ENCODE results near the gene RPS19.
"Not testable (repeated sequence)": the region's sequence is repeated elsewhere in the genome, so short reads cannot be mapped to it uniquely, and the experiment has no call there.

The RPS19 gene

DNA sequence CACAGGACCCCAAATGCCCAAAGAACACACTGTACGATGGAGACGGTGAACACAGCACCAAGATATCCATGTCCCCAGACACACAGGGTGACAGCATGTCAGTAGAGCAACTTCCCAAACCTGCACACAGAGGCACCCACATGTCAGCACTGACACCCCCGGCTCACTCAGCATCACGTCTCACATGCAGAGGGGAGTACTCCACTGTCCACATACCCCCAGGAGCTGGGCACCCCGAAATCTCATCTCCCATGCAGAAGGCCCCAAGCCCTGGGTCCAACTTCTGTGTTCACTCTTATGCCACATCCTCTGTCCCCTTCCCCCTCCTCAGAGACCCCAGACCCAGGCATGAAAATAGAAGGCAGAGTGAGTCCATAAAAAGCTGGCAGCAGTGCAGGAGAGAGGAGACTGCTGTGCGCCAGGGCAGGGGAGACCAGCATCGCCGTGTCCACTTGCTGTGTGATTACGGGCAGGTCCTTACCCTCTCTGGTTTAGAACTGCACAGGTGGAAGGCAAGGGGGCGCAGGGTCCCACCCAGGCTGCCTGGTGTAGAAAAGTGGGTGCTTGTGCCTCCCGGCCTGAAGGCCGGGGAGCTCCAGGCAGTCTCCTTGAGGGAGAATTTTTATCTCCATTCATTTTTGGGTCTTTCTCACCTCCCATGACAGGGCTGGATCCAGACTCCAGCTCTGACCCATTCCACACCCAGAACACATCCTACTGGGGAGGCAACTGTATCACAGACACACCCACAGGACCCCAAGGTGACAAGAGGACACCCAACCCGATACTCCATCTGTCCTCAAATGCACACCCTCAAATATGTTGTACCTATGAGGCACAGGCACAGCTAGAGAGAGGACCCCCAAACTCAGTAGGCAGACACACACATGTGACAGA lies 51.2 kb downstream of the RPS19 start:
- H3K4me3 ChIP-seq (replicated peaks; ENCODE audit: low read depth, low read length): no peak overlapping the region
- TF ChIP-seq, protein P1, sequence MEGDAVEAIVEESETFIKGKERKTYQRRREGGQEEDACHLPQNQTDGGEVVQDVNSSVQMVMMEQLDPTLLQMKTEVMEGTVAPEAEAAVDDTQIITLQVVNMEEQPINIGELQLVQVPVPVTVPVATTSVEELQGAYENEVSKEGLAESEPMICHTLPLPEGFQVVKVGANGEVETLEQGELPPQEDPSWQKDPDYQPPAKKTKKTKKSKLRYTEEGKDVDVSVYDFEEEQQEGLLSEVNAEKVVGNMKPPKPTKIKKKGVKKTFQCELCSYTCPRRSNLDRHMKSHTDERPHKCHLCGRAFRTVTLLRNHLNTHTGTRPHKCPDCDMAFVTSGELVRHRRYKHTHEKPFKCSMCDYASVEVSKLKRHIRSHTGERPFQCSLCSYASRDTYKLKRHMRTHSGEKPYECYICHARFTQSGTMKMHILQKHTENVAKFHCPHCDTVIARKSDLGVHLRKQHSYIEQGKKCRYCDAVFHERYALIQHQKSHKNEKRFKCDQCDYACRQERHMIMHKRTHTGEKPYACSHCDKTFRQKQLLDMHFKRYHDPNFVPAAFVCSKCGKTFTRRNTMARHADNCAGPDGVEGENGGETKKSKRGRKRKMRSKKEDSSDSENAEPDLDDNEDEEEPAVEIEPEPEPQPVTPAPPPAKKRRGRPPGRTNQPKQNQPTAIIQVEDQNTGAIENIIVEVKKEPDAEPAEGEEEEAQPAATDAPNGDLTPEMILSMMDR (IDR thresholded peaks at IDR 0.05; ENCODE audit: low read depth, low read length, missing control alignments): no peak
- DNase-seq (ENCODE audit: extremely low read depth, low read depth): no peak

DNA sequence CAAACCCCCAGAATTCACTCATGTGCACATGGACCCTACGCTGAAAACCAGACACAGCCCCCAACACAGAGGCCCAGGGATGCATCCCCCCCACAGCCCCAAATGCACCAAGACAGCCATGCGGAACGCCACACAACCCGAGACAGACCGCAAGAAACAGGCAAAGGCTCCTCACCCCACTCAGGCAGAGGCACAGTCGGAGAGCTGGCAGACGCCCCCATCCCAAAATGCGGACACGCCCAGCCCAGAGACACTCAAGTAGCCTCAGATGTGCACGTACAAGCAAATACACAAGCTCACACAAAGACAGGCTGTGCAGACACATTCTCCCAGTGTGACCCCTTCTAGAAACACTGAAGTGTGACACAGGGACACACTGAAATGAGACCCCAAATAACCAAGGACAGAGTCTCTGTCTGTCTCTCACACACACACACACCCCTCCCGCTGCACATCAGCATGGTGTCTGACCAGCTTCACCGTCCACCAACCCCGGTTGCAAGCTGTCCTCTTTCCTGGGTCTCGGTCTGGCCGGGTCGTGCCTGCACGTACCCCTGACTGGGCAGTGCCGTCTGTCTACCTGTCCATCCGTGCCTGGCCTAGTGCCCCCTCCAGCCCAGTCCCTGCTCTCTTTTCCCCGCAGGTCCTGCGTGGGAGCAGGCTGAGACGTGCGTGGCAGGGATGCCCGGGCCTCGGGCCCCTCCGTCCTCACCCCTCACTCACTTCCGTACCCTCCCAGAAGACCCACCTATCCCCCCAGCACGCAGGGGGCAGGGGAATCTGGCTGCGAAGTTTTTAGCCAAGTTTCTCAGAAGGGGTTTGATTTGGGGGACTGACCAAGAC lies 52.1 kb downstream of the RPS19 start:
- TF ChIP-seq, protein P1 (IDR thresholded peaks at IDR 0.05; ENCODE audit: low read depth, low read length, missing control alignments): no peak
- no peak for DNase-seq (ENCODE audit: extremely low read depth, low read depth)
- H3K4me3 ChIP-seq (replicated peaks; ENCODE audit: low read depth, low read length): no peak overlapping the region

DNA sequence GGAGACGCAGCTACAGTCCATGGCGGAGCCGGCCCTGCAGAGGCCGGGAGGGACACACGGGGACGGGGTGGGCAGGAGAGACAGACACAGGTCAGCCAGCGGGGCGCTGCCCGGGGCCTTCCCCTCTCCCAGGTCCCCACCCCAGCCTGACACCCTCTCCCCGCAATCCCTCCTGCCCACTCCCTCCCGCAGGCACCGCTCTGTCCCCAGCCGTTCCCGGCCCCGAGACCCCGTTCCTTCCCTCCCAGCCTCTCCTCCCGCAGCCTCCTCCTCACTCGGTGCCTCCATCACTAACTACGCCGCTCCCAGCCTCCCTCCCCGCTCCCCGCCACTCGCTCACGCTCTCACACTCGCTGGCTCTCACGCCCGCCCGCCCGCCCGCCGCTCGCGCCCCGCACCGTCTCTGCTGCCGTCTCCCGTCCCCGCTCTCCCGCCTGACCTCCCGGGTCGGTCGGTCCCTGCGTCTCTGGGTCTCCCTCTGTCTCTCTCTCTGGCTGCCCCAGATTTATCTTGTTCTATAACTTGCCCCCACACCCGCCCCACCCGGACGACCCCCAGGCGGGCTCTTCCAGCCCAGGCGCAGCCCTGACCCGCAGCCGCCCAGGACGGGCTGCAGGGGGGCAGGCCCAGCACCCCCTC lies 53.0 kb downstream of the RPS19 start:
- H3K4me3 ChIP-seq (replicated peaks; ENCODE audit: low read depth, low read length): no peak overlapping the region
- no peak for DNase-seq (ENCODE audit: extremely low read depth, low read depth)
- TF ChIP-seq, protein P1 (IDR thresholded peaks at IDR 0.05; ENCODE audit: low read depth, low read length, missing control alignments): no peak

DNA sequence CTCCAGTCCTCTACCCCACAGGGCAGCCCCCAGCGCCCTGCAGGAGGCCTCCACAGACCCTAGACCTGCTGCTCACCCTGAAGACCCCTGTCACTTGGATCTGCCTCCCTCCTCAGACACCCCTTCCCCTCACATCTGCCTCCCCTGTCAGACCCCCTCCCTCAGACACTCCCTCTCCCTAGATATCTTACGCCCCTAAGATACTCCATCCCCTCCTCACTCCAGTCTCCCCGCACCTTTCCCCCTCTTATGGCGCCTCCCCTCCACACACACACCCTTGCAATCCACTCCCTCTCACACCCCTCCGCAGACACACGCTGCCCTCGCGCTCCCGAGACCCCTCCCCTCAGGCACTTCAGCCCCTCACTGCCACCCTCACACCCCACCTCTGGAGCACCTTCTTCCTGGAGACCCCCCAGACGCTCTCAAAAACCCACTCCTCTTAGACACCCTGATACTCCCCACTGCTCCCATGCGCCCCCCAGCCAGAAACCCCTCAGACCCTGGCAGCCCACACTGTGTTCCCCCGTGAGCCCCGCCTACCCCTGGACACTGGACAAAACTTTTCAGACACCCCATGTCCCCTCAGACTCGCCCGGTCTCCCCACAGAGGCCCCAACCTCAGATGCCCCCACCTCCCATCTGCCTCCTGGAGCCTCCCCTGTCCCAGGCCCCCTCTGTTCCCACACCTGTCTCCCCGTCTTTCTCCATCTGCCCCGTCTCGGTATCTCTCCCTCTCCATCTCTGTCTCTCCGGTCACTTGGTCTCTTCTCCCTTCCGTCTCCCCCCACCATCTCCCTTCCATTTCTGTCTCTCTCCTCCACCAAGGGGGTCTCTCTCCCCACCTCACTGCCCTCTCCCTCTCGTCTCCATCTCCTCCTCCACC lies 53.7 kb downstream of the RPS19 start:
- no peak overlapping the region for H3K4me3 ChIP-seq (replicated peaks; ENCODE audit: low read depth, low read length)
- TF ChIP-seq, protein P1 (IDR thresholded peaks at IDR 0.05; ENCODE audit: low read depth, low read length, missing control alignments): no peak
- DNase-seq (ENCODE audit: extremely low read depth, low read depth): no peak

DNA sequence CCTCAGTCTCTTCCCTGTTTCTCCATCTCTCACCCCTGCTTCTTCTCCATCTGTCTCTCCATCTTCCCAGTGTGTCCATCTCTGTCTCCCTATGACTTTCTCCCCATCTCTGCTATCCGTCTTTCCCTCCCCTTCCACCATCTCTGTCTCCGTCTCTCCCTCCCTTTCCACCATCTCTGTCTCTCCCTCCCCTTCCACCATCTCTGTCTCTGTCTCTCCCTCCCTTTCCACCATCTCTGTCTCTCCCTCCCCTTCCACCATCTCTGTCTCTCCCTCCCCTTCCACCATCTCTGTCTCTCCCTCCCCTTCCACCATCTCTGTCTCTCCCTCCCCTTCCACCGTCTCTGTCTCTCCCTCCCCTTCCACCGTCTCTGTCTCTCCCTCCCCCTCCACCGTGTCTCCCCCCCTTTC lies 54.4 kb downstream of the RPS19 start:
- not testable (repeated sequence) for H3K4me3 ChIP-seq (replicated peaks; ENCODE audit: low read depth, low read length); DNase-seq (ENCODE audit: extremely low read depth, low read depth)

DNA sequence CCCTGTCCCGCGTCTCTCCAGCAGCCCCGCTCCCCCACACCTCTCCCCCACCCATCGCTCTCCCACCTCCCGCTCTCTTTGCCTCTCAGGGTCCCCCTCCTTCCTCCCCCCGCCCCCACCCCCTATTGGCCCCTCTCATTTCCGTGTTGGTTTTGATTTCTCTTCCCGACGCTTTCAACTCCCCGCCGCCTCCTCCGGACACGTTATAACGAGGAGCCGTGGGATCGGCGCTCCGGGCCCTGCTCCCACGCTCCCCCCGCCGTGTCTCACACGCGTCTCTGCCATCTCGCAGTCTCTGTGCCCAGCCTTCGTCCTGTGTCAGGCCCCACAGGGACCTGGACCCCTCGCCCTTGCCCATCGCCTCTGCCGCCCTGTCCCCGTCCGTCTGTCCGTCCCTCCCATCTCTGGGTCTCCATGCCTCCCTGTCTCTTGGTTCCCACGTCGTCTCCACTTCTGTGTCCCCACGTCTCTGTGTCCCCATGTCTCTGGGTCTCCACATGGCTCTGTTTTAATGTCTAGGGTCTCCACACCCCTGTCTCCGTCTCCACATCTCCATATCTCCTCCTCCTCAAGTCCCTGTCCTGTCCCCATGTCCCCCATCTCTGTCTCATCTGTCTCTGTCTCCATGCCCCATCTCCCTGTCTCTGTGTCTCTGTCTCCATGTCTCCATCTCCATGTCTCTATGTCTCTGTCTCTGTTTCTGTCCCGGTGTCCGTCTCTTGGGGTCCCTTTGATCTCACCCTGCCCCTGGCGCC lies 55.1 kb downstream of the RPS19 start:
- TF ChIP-seq, protein P1 (IDR thresholded peaks at IDR 0.05; ENCODE audit: low read depth, low read length, missing control alignments): no peak
- no peak for DNase-seq (ENCODE audit: extremely low read depth, low read depth)
- H3K4me3 ChIP-seq (replicated peaks; ENCODE audit: low read depth, low read length): no peak overlapping the region
